GM12875 (cell line): ENCODE results near the gene TTC39B.
"Not testable (repeated sequence)": the region's sequence is repeated elsewhere in the genome, so short reads cannot be mapped to it uniquely, and the experiment has no call there.

ENCODE experiments used
- H3K4me3 ChIP-seq: one replicate; pipeline ENCODE4 v1.5.1; 2011; ENCODE audit warnings: low read depth, low read length, control low read depth
- TF ChIP-seq, protein P1 (sequence below): IDR thresholded peaks from 2 replicates; pipeline ENCODE4 v1.5.1; 2011; ENCODE audit warnings: low read depth, mild to moderate bottlenecking, control low read depth, inconsistent platforms, low read length, moderate library complexity, borderline replicate concordance; ENCODE audit not compliant: insufficient read depth

TTC39B gene

DNA sequence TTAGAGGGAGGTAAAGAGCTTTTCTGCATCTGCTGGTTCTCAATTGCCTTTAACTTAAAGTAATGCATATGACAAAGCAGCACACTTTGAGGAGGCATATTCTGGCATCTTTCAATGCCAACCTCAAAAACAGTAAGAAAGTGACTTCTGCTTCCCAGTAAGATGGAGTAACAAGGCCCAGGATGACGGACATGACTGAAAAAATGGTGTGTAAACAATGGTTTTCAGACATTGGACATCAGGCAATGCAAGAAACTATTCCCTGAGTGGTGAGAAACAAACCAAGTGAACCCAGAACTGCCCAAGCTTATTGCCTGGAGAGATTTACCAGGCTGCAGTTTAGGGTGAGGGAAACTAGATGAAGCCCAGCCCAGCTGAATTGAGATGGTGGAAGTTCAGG, 39.8 kb upstream of the TTC39B start:
- TF ChIP-seq, protein P1, sequence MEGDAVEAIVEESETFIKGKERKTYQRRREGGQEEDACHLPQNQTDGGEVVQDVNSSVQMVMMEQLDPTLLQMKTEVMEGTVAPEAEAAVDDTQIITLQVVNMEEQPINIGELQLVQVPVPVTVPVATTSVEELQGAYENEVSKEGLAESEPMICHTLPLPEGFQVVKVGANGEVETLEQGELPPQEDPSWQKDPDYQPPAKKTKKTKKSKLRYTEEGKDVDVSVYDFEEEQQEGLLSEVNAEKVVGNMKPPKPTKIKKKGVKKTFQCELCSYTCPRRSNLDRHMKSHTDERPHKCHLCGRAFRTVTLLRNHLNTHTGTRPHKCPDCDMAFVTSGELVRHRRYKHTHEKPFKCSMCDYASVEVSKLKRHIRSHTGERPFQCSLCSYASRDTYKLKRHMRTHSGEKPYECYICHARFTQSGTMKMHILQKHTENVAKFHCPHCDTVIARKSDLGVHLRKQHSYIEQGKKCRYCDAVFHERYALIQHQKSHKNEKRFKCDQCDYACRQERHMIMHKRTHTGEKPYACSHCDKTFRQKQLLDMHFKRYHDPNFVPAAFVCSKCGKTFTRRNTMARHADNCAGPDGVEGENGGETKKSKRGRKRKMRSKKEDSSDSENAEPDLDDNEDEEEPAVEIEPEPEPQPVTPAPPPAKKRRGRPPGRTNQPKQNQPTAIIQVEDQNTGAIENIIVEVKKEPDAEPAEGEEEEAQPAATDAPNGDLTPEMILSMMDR, result no peak
- no peak overlapping the region for H3K4me3 ChIP-seq

DNA sequence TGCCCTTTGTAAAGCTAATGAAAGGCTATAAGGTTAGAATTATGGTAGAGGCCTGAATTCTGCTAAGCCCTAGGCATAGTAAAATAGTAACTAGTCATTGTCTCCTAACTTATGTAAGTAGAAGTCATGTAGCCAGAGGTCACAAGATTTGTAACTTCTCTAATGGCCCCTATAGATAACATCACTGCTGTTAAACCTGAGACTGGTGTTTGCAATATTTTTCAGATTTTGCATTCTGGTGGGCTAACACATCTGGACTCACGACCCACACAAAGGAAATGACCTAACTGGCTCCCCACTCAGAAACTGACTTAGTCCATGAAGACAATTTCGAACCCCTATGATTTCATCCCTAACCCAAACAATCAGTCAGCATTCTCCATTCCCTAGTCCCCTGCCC, 37.2 kb upstream of the TTC39B start:
- no peak overlapping the region for H3K4me3 ChIP-seq
- TF ChIP-seq, protein P1, result no peak

DNA sequence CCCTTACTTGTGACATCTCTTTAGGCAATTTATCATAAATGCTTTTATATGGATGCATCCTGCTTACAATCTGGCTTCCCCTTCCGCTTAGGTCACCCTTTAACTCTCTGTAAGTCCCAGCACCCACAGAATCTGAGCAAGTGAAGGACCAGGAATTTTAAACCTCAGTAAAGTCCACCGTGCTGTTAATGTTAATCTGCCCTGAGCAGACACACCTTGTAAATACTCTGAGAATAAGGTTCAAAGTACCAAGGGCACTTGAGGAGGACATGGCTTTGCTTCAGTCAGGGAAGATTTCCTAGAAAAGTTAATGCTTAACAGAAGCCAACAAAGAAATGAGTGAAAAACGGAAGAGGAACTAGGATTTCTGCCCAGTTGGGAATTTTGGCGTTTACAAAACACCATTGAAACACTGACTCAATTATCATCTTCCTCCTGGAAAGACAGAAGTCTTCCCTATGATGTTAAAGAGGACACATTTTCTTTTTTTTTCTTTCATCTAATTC, 26.4 kb upstream of the TTC39B start:
- H3K4me3 ChIP-seq, result no peak overlapping the region
- TF ChIP-seq, protein P1, result no peak

DNA sequence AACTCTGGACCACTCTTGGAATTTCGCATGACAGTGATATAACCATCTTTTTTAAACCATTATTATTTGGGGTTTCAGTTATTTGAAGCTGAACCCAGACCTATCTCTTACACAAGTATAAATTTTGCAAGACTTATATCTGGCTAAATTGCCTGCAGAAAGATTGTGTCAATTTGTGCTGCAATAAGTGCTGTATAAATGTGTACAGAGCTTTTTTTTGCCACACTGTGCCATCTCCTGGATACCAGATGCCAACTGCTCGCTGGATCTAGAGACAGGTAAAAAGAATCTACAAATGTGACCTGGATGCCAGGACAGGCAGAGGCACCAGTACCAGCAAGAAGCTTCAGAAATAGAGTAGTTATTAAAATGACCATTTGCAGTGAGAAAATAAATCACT, 25.9 kb upstream of the TTC39B start:
- TF ChIP-seq, protein P1, result no peak
- H3K4me3 ChIP-seq, result no peak overlapping the region

DNA sequence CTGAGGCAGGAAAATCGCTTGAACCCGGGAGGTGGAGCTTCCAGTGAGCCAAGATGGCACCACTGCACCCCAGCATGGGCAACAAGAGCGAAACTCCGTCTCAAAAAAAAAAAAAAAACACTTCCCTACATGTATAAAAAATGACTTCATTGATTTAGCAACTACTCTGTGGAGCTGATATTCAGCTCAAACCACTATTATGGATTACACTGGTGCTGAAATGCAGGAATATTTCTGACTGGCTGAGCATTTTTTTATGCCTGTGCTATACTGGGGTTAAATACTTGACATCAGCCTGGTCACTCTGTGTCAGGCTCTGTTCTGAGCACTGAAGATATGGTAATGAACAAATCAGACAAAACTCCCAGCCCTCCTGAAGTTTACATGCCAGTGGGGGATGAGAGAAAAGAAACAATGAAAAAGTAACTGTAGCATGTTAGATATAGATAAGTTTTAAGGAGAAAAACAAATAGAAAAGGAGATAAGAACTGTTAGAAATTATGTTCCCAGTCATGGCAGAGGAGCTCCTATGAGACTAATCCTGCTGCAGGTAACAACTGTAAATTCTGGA, 22.6 kb upstream of the TTC39B start:
- TF ChIP-seq, protein P1, result no peak
- H3K4me3 ChIP-seq, result no peak overlapping the region

DNA sequence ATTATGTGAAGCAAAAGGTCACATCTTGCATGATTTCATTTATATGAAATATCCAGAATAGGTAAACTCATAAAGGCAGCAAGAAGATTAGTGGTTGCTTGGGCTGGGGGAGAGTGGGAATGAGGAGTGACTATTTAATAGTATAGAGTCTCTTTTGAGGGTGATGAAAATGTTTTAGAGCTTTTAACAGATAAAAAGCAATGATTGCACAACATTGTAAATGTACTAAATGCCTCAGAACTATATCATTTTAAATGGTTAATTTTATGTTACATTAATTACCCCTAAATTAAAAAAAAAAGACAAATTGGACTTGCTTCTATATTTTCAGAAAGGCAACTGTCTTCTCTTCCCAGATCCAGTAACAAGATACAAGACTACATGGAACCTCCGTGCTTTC, 21.9 kb upstream of the TTC39B start:
- H3K4me3 ChIP-seq, result no peak overlapping the region
- TF ChIP-seq, protein P1, result no peak

DNA sequence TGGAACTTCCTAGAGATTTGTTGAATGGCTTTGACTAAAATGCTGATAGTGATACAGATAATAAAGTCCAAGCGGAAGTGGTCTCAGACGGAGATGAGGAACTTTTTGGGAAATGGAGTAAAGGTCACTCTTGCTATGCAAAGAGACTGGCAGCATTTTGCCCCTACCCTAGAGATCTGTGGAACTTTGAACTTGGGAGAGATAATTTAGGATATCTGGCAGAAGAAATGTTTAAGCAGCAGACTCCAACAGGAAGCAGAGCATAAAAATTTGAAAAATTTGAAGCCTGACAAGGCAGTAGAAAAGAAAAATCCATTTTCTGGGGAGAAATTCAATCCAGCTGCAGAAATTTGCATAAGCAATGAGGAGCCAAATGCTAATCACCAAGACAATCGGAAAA, 15.7 kb upstream of the TTC39B start:
- not testable (repeated sequence) for H3K4me3 ChIP-seq

DNA sequence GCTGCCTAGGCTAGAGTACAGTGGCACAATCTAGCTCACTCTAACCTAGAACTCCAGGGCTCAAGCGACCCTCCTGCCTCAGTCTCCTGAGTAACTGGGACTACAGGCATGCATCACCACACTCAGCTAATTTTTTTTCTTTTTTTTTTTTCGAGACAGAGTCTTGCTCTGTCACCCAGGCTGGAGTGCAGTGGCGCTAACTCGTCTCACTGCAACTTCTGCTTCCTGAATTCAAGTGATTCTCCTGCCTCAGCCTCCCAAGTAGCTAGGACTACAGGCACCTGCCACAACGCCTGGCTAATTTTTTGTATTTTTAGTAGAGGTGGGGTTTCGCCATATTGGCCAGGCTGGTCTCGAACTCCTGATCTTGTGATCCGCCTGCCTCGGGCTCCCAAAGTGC, 12.6 kb upstream of the TTC39B start:
- not testable (repeated sequence) for H3K4me3 ChIP-seq
